H1 (cell line): ENCODE results near the gene RDH16. TPM values are rescaled to one million over a fixed set of nuclear protein-coding genes. Genes with fewer than 3 reads are reported as not detected.

Experiments
- CTCF ChIA-PET: fragments of 300-600 bp; sonication (Branson Sonifier 250); formaldehyde crosslinking; loops from one replicate; lab custom pipeline; 2021; ENCODE audit not compliant: partially characterized antibody; lab: Charles Lee
- POLR2A ChIA-PET: fragments of 300-600 bp; sonication (Branson Sonifier 250); formaldehyde crosslinking; loops from one replicate; lab custom pipeline; 2021; ENCODE audit warnings: inconsistent platforms; ENCODE audit not compliant: partially characterized antibody; lab: Charles Lee
- DNase-seq, 2 experiments: peaks; one replicate each; pipeline versions ENCODE4 v3.0.0 to v3.0.0-alpha.2; 2010 to 2022; ENCODE audit warnings: low spot score in 2 of 2, low read depth in 1 of 2, mixed read lengths in 1 of 2
- FAIRE-seq: peaks from 2 replicates; lab custom pipeline; 2011; peaks lifted over from hg19 to GRCh38; lab: Jason Lieb, UNC
- H2AFZ ChIP-seq: 2 replicates; pipeline ENCODE4 v1.8.1; 2012; ENCODE audit warnings: low read length, inconsistent platforms
- H2AK5ac ChIP-seq: 2 replicates; pipeline ENCODE4 v1.6.1; 2013; ENCODE audit warnings: low read depth, low read length
- H2BK120ac ChIP-seq: replicated peaks from 2 replicates; pipeline ENCODE3; 2013; ENCODE audit warnings: low read depth, low read length, inconsistent platforms
- H2BK12ac ChIP-seq: 2 replicates; pipeline ENCODE4 v1.6.1; 2013; ENCODE audit warnings: low read depth, low read length
- H2BK15ac ChIP-seq: 2 replicates; pipeline ENCODE4 v1.6.1; 2013; ENCODE audit warnings: low read length
- H2BK20ac ChIP-seq: 2 replicates; pipeline ENCODE4 v1.6.1; 2013; ENCODE audit warnings: low read length
- H2BK5ac ChIP-seq: 2 replicates; pipeline ENCODE4 v1.6.1; 2013; ENCODE audit warnings: low read depth, low read length
- H3K14ac ChIP-seq: 2 replicates; pipeline ENCODE4 v1.6.1; 2013; ENCODE audit warnings: inconsistent platforms; ENCODE audit not compliant: insufficient read length
- H3K18ac ChIP-seq: 2 replicates; pipeline ENCODE4 v1.6.1; 2013; ENCODE audit warnings: low read length; ENCODE audit errors: extremely low read depth
- H3K23ac ChIP-seq: 2 replicates; pipeline ENCODE4 v1.6.1; 2013; ENCODE audit warnings: inconsistent platforms; ENCODE audit not compliant: insufficient read length
- H3K23me2 ChIP-seq: 2 replicates; pipeline ENCODE4 v1.6.1; 2013; ENCODE audit warnings: low read depth, low read length
- H3K27ac ChIP-seq: 2 replicates; pipeline ENCODE4 v1.6.1; 2011; ENCODE audit warnings: low read depth, low read length, inconsistent platforms
- H3K27me3 ChIP-seq, 4 experiments: replicated peaks in 1 of 4; 1 replicate in 1 of 4; 2 replicates in 3 of 4; pipeline versions ENCODE4 v1.6.1 to v1.8.1; 2011 to 2013; ENCODE audit warnings: low read length in 3 of 4, mild to moderate bottlenecking in 3 of 4, inconsistent platforms in 2 of 4, mixed read lengths in 2 of 4, moderate library complexity in 1 of 4; ENCODE audit not compliant: control insufficient read depth in 3 of 4, insufficient read depth in 3 of 4; ENCODE audit errors: extremely low read depth in 1 of 4
- H3K36me3 ChIP-seq, 4 experiments: 2 replicates each; pipeline versions ENCODE4 v1.6.1 to v1.8.1; 2011 to 2013; ENCODE audit warnings: mild to moderate bottlenecking in 4 of 4, low read length in 3 of 4, moderate library complexity in 2 of 4, control low read depth in 1 of 4, inconsistent platforms in 1 of 4; ENCODE audit not compliant: insufficient read depth in 4 of 4, control insufficient read depth in 2 of 4
- H3K4ac ChIP-seq: replicated peaks from 2 replicates; pipeline ENCODE3; 2013; ENCODE audit warnings: low read length, low read depth, mixed read lengths, inconsistent platforms; ENCODE audit not compliant: insufficient read length
- H3K4me1 ChIP-seq, 4 experiments: replicated peaks in 1 of 4; 1 replicate in 1 of 4; 2 replicates in 3 of 4; pipeline versions ENCODE4 v1.6.1 to v1.8.1; 2011 to 2013; ENCODE audit warnings: low read length in 3 of 4, inconsistent platforms in 2 of 4, mixed read lengths in 1 of 4; ENCODE audit not compliant: insufficient read depth in 4 of 4, control insufficient read depth in 3 of 4
- H3K4me2 ChIP-seq, 2 experiments: 2 replicates each; pipeline versions ENCODE4 v1.6.1 to v1.8.1; 2011 to 2013; ENCODE audit warnings: low read depth in 2 of 2, low read length in 2 of 2, control low read depth in 1 of 2, inconsistent platforms in 1 of 2, mild to moderate bottlenecking in 1 of 2; ENCODE audit not compliant: insufficient read depth in 1 of 2
- H3K4me3 ChIP-seq, 4 experiments: fragments of 200-600, 300-600 bp in 1 of 4; sonication (generic), shearing (Covaris generic), sonication (Bioruptor Twin) in 1 of 4; 2 replicates each; pipeline versions ENCODE4 v1.5.1 to v1.8.1; 2011 to 2016; ENCODE audit warnings: low read length in 4 of 4, low read depth in 3 of 4, control low read depth in 2 of 4, inconsistent platforms in 2 of 4, mild to moderate bottlenecking in 2 of 4, mixed read lengths in 1 of 4, moderate library complexity in 1 of 4; ENCODE audit not compliant: insufficient read depth in 2 of 4; ENCODE audit errors: extremely low read depth in 1 of 4
- H3K56ac ChIP-seq: replicated peaks from 2 replicates; pipeline ENCODE3; 2013; ENCODE audit warnings: low read depth, mild to moderate bottlenecking, mixed read lengths, low read length, inconsistent platforms; ENCODE audit not compliant: insufficient read length
- H3K79me1 ChIP-seq: 2 replicates; pipeline ENCODE4 v1.6.1; 2013; ENCODE audit warnings: low read depth, low read length, control low read depth
- H3K79me2 ChIP-seq, 2 experiments: 2 replicates each; pipeline versions ENCODE4 v1.6.1 to v1.8.1; 2012 to 2013; ENCODE audit warnings: low read length in 2 of 2, mild to moderate bottlenecking in 2 of 2, inconsistent platforms in 1 of 2; ENCODE audit not compliant: insufficient read depth in 2 of 2, control insufficient read depth in 1 of 2
- H3K9ac ChIP-seq, 4 experiments: replicated peaks in 1 of 4; 1 replicate in 1 of 4; 2 replicates in 3 of 4; pipeline versions ENCODE4 v1.6.1 to v1.8.1; 2011 to 2013; ENCODE audit warnings: low read depth in 3 of 4, low read length in 3 of 4, control low read depth in 2 of 4, mild to moderate bottlenecking in 2 of 4, moderate library complexity in 2 of 4, inconsistent platforms in 1 of 4; ENCODE audit errors: extremely low read depth in 1 of 4
- H3K9me3 ChIP-seq, 2 experiments: 2 replicates each; pipeline versions ENCODE4 v1.6.1 to v1.8.1; 2012 to 2013; ENCODE audit warnings: mild to moderate bottlenecking in 2 of 2, moderate library complexity in 2 of 2, control low read depth in 1 of 2, inconsistent platforms in 1 of 2, low read depth in 1 of 2, low read length in 1 of 2, mixed read lengths in 1 of 2; ENCODE audit not compliant: insufficient read depth in 2 of 2
- H4K20me1 ChIP-seq, 2 experiments: replicated peaks in 1 of 2; 2 replicates each; pipeline versions ENCODE3 to v1.8.1; 2011 to 2013; ENCODE audit warnings: inconsistent platforms in 2 of 2, low read length in 2 of 2, mild to moderate bottlenecking in 1 of 2; ENCODE audit not compliant: insufficient read depth in 2 of 2, control insufficient read depth in 1 of 2
- H4K5ac ChIP-seq: 2 replicates; pipeline ENCODE4 v1.6.1; 2013; ENCODE audit warnings: low read length, low read depth, mixed read lengths, inconsistent platforms; ENCODE audit not compliant: insufficient read length
- H4K8ac ChIP-seq: 2 replicates; pipeline ENCODE4 v1.8.0; 2013; ENCODE audit warnings: mild to moderate bottlenecking, moderate library complexity, low read length, inconsistent platforms; ENCODE audit not compliant: insufficient read depth; ENCODE audit errors: extremely low read depth
- H4K91ac ChIP-seq: replicated peaks from 2 replicates; pipeline ENCODE3; 2013; ENCODE audit warnings: low read length, mixed read lengths, inconsistent platforms; ENCODE audit not compliant: insufficient read length
- CBX8 ChIP-seq: fragments of 300-800, 300-1000 bp; sonication (generic); IDR thresholded peaks from 2 replicates; pipeline ENCODE4 v1.7.1; 2016; ENCODE audit warnings: low read depth, low read length, borderline replicate concordance
- CHD1 ChIP-seq: IDR thresholded peaks from 2 replicates; pipeline ENCODE4 v1.6.1; 2012; ENCODE audit warnings: low read depth, low read length, improper control_type of control experiment
- CHD2 ChIP-seq: IDR thresholded peaks from 2 replicates; pipeline ENCODE4 v1.6.1; 2012; ENCODE audit warnings: low read length, improper control_type of control experiment
- GABPA ChIP-seq: IDR thresholded peaks from 2 replicates; pipeline ENCODE4 v1.6.1; 2011; ENCODE audit warnings: mild to moderate bottlenecking, low read length, moderate library complexity, borderline replicate concordance; ENCODE audit not compliant: insufficient read depth
- NANOG ChIP-seq: IDR thresholded peaks from 2 replicates; pipeline ENCODE4 v1.6.1; 2011; ENCODE audit warnings: low read length, low read depth, mild to moderate bottlenecking, inconsistent platforms; ENCODE audit not compliant: insufficient read depth, poor library complexity, severe bottlenecking
- PHF8 ChIP-seq: fragments of 200-600 bp; sonication (generic); conservative IDR thresholded peaks from 2 replicates; pipeline ENCODE4 v1.7.1; 2012; ENCODE audit warnings: low read depth, mild to moderate bottlenecking, inconsistent platforms, low read length, moderate library complexity
- POU5F1 ChIP-seq: IDR thresholded peaks from 2 replicates; pipeline ENCODE4 v1.6.1; 2011; ENCODE audit warnings: low read depth, mild to moderate bottlenecking, low read length, moderate library complexity
- RXRA ChIP-seq: IDR thresholded peaks from 2 replicates; pipeline ENCODE4 v1.6.1; 2011; ENCODE audit warnings: low read depth, mild to moderate bottlenecking, low read length, moderate library complexity; ENCODE audit not compliant: insufficient read depth
- SP2 ChIP-seq: IDR thresholded peaks from 2 replicates; pipeline ENCODE4 v1.6.1; 2012; ENCODE audit warnings: mild to moderate bottlenecking, low read length, inconsistent platforms
- YY1 ChIP-seq: IDR thresholded peaks from 2 replicates; pipeline ENCODE4 v1.6.1; 2011; ENCODE audit warnings: low read depth, mild to moderate bottlenecking, low read length
- WGBS, 2 experiments: shearing (Covaris generic) in 1 of 2; methylation state at CpG; one replicate each; pipeline versions ENCODE4 v1.1.6 to v1.1.7; 2013 to 2015; ENCODE audit warnings: low lambda C conversion rate in 2 of 2, mixed read lengths in 2 of 2, inconsistent platforms in 1 of 2, low coverage in 1 of 2, missing lambda C conversion rate in 1 of 2; ENCODE audit not compliant: insufficient replicate concordance in 2 of 2, insufficient coverage in 1 of 2, insufficient read length in 1 of 2; ENCODE audit errors: extremely low coverage in 1 of 2, missing lambda C conversion rate in 1 of 2; 5-methylcytosine and 5-hydroxymethylcytosine counted together
- polyA plus RNA-seq, 7 experiments: library from polyadenylated mRNA; depleted of rRNA in 3 of 7; stranded (reverse) in 5 of 7; unstranded in 2 of 7; fragments of >200 nt in 5 of 7; fragments of 200-250 nt in 2 of 7; gene quantifications; 1 replicate in 5 of 7; 2 replicates in 1 of 7; 4 replicates in 1 of 7; pipeline versions ENCODE4 v1.2.1 to v1.2.3, GENCODE V29; 2011 to 2013; ENCODE audit warnings: missing spikeins in 2 of 7, mixed read lengths in 2 of 7
- total RNA-seq: library from RNA; stranded (reverse); fragmentation: NEBNext Ultra II Directional; extraction: Animal tissue kit (Norgen Biotek cat#: 25700); gene quantifications from 2 replicates; pipeline ENCODE4 v1.2.1, GENCODE V29; 2021
- TF ChIP-seq, protein P1 (sequence below): IDR thresholded peaks from 2 replicates; pipeline ENCODE4 v1.6.1; 2011; ENCODE audit warnings: low read length, improper control_type of control experiment

Gene RDH16
- total and polyA plus RNA-seq, 2 of the 8 experiments (the other 6 are each of a cell fraction or from before 2014, with no cell fraction given), result 0.30 to 0.79 TPM

DNA sequence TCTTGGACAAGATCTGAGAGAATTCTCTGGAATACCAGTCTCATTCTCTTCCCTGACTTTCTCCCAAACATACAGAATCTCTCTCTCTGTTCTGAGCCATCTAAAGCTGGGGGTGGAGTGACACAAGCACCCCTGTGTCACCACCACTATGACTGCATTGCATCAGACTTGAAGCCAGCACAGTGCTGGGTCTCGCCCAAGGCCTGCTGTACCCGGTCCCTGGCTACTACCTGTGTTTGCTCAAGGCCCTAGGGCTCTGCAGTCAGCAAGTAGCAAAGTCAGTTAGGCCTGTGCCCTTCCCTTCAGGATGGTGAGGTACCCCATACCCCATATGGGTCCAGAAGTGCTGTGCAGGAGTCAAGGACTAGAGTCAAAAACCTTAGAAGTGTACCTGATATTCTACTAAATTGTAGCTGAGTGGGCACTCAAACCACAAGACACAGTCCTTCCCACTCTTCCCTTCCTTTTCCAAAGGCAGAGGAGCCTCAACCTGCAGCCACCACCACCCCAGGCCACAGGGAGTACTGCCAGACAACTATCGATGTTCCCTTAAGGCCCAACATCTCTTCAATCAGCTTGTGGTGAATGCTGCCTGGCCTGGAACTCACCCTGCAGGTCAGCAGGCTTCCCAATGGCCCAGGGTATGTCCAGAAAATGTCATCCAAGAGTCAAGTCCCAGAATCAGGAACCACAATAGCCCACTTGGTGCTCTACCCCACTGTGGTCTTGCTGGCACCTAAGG, 21.2 kb upstream of the RDH16 start:
- H3K18ac ChIP-seq, result no peak overlapping the region
- no peaks in the 10 kb centered on the region for H4K20me1 ChIP-seq
- no peak overlapping the region for H3K4ac ChIP-seq
- no peak overlapping the region for H2BK120ac ChIP-seq
- ChIA-PET CTCF (interaction anchor here (1.1 to 1.7 kb wide), 4 partner anchors 9 to 23 kb away, joined by 3 to 9 read pairs (median 4); no protein-coding TSS in a partner anchor), POLR2A (no interaction called here)
- H2BK20ac ChIP-seq, result no peak overlapping the region
- H3K56ac ChIP-seq, result no peak overlapping the region
- H3K4me1 ChIP-seq, result no peaks in the 10 kb centered on the region
- H3K27me3 ChIP-seq, result no peaks in the 10 kb centered on the region
- no peak overlapping the region for H2BK5ac ChIP-seq
- no peaks in the 10 kb centered on the region for H3K79me2 ChIP-seq
- DNase-seq (no peak), FAIRE-seq (no peak)
- no peak overlapping the region for H3K9ac ChIP-seq
- no peaks in the 10 kb centered on the region for H3K9me3 ChIP-seq
- H2BK12ac ChIP-seq, result no peak overlapping the region
- no peak overlapping the region for H2AK5ac ChIP-seq
- 89% methylated on average over 3 of the region's 3 CpGs; no CpG with 5 or more reads in 1 of the 2 experiments for WGBS, 2 experiments
- no peak overlapping the region for H2AFZ ChIP-seq
- no peak overlapping the region for H4K5ac ChIP-seq
- H3K36me3 ChIP-seq, result no peaks in the 10 kb centered on the region
- no peak overlapping the region for H3K27ac ChIP-seq
- no peaks in the 10 kb centered on the region for H3K79me1 ChIP-seq
- H3K4me3 ChIP-seq, result no peak overlapping the region
- no peak for TF ChIP-seq YY1
- TF ChIP-seq POU5F1, result no peak
- TF ChIP-seq RXRA, result no peak
- no peak for TF ChIP-seq CHD2
- TF ChIP-seq GABPA, result no peak
- no peak for TF ChIP-seq CBX8
- TF ChIP-seq PHF8, result no peak
- TF ChIP-seq, protein P1, sequence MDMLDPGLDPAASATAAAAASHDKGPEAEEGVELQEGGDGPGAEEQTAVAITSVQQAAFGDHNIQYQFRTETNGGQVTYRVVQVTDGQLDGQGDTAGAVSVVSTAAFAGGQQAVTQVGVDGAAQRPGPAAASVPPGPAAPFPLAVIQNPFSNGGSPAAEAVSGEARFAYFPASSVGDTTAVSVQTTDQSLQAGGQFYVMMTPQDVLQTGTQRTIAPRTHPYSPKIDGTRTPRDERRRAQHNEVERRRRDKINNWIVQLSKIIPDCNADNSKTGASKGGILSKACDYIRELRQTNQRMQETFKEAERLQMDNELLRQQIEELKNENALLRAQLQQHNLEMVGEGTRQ, result no peak
- no peak for TF ChIP-seq CHD1
- TF ChIP-seq SP2, result no peak
- no peak for TF ChIP-seq NANOG
- no peak overlapping the region for H3K14ac ChIP-seq
- H3K4me2 ChIP-seq, result no peak overlapping the region
- no peak overlapping the region for H2BK15ac ChIP-seq
- no peak overlapping the region for H4K91ac ChIP-seq
- H4K8ac ChIP-seq, result no peak overlapping the region
- no peaks in the 10 kb centered on the region for H3K23me2 ChIP-seq
- H3K23ac ChIP-seq, result no peak overlapping the region
